IPS-NIHi11 (cell line): ENCODE measurements around the gene PPEF1.
A peak's percentile ranks its signal among the peaks of the same experiment; 100 is the strongest.

ENCODE experiments used
- DNase-seq: peaks from one replicate; pipeline ENCODE4 v3.0.0; 2012; ENCODE audit warnings: mixed read lengths, low spot score

PPEF1 gene, protein sequence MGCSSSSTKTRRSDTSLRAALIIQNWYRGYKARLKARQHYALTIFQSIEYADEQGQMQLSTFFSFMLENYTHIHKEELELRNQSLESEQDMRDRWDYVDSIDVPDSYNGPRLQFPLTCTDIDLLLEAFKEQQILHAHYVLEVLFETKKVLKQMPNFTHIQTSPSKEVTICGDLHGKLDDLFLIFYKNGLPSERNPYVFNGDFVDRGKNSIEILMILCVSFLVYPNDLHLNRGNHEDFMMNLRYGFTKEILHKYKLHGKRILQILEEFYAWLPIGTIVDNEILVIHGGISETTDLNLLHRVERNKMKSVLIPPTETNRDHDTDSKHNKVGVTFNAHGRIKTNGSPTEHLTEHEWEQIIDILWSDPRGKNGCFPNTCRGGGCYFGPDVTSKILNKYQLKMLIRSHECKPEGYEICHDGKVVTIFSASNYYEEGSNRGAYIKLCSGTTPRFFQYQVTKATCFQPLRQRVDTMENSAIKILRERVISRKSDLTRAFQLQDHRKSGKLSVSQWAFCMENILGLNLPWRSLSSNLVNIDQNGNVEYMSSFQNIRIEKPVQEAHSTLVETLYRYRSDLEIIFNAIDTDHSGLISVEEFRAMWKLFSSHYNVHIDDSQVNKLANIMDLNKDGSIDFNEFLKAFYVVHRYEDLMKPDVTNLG

DNA sequence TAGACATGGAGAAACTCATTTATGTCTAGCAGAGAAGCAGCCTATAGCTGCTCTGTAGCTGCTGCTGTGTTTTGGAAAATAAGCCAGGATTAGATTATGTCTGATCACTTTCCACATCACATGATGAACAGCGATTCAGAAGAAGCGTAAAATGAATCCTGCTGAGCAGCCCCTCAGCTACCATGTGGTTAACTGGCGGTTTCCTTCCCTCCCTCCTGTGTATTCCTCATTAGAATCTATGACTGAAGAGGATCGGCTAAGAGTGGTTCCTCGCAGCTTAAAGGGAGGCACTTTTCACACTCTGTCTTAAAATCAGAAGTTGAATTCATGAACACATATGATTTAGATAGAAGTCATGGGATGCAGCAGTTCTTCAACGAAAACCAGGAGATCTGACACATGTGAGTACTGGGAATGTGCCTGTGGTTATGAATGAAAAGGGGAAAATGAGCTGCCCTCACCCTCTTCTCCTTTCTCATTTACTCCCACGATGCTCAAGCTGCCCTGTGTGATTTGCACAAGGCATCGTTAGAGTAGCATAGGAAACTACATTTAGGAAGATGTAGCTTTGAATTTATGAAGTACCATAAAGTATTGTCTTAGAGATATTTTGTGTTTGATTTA lies at the start of gene PPEF1:
Gene PPEF1, plus strand, starts transcription at position 220 of the 624 bp plus-strand sequence. Its CDS starts 136 bp downstream, at position 356.
- no peak for DNase-seq

DNA sequence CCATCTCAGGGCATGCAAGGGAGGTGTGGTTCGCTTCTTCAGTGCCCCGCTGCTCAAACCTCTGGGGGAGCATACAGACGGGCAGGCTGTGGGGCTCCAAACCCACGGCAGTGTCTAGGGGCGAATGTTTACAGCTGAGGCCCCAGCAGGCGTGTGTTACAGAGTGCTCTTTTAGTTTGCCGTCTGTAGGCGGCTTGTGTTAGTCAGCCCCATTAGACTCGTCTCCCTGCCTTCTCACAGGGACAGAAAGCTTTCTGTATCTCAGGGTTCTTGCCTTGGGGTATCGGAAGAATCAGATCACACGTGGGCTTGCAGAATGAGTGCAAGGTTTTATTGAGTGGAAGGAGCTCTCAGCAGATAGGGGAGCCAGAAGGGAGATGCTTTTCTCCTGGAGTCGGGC lies 46.2 kb upstream of the PPEF1 start:
- no peak for DNase-seq

DNA sequence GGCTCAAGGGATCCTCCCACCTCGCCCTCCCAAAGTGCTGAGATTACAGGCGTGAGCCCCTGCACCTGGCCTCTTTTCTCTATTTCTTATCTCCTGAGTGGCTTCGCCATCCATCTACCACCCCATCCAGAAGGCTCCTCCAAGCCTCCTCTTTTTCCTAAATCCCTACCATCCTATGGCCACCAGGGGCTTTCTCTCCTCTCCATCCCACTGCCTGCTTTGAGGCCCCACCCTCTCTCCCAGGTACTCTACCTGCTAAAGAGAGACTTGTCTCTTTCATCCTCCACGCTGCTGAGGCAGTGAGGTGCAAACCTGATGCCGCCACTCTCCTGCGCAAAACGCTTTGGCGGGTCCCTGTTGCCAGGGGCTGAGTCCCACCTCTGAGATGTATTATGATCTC lies 42.5 kb upstream of the PPEF1 start:
- DNase-seq, result peak; percentile 41

DNA sequence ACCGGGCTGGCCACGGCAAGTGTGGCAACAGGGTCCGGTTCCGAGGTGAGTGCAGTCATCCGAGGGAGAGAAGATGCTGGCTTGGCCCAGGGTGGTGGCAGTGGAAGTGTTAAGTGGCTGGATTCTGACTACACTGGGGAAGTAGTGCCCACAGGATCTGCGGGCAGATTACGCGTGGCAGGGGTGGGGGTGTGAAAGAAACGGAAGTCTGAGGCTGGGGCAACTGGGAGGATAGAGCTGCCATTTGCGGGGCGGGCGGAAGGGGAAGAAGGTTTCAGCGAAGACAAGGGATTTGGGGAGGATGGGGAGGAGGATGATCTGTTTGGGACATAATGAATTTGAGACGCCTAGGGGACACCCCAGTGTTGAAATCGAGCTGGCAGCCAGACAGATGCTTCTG lies 40.8 kb upstream of the PPEF1 start:
- DNase-seq, result no peak

DNA sequence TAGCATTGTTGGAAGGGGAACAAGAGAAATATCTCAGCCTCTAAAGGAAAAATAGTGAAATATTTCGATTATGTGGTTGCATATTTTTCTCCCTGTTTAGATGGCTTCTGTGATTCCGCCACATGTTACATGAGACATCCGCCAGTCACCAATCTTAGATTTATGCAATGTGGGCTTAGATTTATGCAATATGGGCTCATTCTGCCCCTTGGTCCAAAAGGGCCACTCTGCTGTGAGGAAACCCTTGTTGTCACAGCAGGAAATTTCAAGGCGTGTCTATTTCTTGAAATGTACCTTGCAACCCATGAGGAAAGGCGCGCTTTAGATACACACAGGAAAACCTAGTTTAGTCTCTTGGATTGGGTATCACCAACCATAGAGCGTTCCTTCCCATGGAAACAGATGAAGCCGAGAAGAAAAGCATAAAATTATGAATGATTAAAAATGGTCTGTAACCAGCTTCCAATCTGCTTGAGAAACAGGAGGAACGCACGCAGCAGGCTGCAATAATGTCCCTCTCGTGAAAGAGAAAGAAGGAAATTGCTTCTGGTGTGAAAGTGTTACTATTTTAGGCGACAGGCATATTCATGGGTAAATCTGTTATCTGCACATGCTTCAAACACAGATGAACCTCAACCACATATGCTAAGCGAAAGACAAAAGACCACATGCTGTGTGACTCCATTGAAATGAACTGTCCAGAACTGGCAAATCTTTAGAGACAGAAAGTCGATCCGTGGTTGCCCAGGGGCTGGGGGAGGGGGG lies 39.2 kb upstream of the PPEF1 start:
- DNase-seq, result no peak

DNA sequence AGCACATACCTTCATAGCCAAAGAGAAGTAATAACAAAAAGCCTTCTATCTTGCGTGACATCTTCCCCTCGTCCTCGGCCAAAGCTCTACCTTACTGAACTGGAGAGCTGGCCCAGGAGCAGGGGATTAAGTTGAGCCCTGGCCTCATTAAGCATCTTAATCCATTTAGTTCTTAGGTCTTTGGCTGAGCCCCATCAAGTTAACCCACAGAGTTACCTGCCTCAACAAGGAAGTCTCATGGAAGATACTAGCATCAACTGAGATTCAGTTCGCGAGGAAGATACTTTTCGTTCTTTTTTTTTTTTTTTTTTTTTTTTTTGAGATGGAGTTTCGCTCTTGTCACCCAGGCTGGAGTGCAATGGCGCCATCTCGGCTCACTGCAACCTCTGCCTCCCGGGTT lies 35.4 kb upstream of the PPEF1 start, which contains the start of gene RS1:
Gene RS1, minus strand, starts transcription at position 101 of the 400 bp plus-strand sequence. Its CDS starts 40 bp downstream, at position 61.
- DNase-seq, result no peak

DNA sequence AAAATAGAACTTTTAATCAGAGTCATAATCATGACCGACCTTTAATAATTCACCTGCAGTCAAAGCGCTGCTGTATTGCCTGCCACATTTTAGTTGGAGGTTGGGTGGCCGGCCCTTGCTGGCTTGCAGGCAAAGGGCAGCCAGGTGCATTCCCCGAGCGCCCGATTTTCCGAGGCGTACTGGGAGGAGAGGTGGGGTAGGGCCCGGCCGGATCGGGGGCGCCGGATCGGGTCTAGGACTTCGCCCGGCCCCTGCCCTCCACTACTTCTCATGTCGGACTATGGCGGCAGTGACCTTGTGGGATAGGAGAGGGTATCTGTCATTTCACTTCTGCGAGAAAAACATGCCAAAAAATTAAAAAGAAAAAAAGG lies 33.0 kb upstream of the PPEF1 start:
- peak; percentile 48 for DNase-seq

DNA sequence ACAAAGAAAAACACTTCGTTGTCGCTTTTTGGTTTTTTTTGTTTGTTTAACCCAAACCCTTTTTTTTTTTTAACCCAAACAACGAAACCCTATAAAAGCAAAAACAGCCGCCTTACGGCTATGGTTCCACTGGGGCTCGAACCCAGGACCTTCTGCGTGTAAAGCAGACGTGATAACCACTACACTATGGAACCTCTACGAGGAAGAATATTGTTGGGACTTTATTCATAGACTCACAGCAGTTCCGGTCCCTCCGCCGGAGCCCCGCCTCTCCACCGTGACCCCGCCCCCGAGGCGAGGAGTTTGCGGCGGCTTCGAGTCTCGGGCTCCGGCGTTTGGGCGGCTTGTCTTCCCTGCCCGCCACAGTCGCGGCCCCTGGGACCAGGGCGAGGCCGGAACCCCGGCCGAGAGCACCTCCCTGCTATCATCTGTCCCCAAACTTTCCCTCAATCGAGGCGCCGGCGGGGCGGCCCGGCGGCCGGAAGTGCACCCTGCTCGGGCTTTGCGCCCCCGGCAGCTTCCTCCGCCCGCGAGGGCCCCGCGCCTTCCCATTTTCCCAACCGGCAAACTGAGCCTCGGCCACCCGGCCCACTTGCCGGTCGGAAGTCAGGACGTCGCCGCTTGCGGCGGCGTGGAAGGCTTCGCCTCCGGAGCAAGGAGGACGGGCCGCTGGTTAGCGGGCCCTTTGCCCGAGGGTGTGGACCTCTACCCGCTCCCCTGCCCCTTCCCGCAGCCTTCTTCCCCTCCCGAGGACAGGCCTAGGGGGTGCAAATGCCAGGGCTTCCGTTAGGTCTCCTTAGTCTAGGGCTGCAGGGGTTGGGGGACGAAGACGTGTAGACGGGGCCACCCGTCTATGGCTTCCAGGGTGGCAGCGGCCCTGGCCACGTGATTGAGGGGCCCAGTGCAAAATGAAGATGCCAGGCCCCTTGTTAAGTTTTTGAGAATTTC lies 32.4 kb upstream of the PPEF1 start:
- peak; percentile 82 for DNase-seq

DNA sequence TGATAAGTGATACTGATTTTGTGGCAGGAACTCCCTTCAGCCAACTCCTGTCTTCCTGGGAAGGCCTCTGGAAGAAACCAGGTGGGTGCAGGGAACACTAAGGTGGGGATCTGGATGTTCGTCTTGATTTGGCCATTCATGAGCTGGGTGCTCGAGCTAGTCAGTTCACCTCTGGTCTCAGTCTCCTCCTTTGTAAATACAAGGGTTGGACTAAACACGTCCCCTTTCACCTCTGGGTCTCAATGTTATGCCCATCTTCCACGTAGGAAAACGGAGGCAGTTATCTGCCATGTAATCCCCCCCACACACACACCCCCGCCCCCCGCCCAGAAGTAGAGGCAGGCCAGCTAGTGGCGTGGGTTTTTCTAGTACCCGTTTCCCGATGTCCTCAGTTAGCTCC lies 31.4 kb upstream of the PPEF1 start:
- no peak for DNase-seq

DNA sequence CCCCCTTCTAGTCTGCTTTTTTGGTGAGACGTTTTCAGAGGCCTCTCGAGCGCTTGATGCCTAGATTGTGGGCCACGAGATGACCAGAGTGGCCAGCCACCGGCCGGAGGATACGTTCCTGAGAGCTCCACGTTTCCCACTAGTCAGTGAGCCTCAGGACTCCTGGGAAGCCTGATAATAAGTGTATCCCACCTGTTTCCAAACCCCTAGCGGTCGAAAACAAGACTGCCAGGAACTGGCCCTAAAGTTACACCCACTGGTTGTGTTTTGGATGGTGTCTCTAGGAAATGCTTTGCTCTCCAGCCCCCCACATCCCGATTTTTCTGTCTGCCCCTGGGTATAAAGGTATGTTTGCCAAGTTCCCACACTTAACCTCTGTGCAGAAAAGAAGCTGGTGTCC lies 31.0 kb upstream of the PPEF1 start:
- DNase-seq, result peak; percentile 44

DNA sequence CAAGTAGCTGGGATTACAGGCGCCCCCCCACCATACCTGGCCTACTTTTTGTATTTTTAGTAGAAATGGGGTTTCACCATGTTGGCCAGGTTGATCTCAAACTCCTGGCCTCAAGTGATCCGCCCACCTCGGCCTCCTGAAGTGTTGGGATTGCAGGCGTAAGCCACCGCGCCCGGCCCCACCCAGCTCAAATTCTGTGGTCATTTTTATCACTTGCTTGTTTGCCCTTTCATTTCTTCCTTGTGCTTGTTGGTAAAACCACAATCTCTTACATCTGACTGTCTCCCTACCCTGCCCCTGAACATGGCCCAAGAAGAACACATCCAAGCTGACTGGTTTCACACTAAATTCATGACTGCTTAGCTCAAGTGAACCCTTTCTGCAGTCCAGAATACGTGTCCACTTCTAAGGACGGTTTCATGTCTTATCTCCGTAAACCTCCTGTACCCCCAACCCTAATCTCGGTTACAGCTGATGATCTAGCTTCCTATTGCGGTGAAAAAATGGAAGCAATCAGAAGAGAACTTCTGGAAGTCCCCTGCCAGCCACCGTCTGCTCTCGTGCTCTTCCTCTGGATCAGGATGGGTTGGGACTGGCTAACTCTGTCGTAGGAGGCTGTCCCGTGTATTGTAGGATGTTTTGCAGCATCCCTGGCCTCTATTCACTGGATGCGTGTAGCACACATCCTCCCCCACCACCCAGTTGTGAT lies 30.1 kb upstream of the PPEF1 start:
- no peak for DNase-seq

DNA sequence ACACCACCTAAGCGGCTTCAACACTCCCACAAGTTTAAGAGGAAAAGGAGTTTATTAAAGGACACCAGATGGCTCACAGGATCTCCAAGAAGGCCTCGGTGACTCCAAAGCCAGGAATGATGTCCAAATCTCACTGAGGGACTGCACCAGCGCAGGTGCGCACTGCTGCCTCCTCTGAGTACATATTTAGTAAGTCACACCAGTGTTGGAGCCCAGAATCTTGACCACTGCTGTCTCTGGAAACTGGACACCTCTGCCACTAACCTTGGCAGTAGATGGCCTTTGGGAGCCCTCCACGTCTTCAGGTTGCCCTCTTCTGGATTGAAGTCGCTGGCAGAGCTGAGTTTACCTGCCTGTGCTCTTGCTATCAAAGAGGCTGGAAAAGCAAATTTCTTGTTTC lies 25.4 kb upstream of the PPEF1 start:
- DNase-seq, result no peak

DNA sequence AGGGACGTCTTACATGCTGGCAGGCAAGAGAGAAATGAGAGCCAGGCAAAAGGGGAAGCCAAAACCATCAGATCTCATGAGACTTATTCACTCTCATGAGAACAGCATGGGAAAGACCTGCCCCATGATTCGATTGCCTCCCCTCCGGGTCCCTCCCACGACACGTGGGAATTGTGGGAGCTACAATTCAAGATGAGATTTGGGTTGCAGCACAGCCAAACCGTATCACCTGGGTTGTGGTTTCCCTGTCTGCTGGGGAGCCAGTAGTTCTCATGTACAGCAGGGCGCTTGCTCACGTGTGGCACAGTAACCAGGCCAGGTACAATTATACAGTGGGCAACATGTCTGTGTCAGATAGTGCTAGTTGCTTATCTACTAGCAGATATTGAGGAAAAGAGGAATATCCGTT lies 24.5 kb upstream of the PPEF1 start:
- no peak for DNase-seq

DNA sequence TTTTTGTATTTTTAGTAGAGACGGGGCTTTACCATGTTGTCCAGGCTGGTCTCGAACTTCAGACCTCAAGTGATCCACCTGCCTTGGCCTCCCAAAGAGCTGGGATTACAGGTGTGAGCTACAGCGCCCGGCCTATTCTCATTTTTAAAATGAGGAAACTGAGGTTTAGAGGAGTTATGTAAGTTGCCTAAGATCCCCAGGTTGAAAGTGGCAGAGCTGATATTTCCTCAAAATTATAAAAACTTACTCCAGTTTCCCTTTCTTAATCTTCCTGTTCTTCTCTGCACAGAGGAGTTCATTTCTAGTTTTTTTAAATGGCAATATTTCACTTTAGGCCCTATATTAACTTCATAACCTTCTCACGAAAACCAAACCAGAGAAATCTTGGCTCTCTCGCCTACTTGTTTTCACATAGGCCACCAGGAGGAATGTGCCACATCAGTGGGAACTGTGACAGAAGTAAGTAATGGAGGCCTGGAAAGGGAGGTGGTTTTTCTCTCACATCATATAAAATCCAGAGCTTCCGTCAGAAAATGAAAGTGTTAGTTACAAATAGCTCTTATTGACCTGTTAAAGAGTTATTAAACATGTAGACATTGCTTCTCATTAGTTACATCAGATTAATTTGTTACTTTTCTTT lies 19.5 kb upstream of the PPEF1 start:
- DNase-seq, result no peak

DNA sequence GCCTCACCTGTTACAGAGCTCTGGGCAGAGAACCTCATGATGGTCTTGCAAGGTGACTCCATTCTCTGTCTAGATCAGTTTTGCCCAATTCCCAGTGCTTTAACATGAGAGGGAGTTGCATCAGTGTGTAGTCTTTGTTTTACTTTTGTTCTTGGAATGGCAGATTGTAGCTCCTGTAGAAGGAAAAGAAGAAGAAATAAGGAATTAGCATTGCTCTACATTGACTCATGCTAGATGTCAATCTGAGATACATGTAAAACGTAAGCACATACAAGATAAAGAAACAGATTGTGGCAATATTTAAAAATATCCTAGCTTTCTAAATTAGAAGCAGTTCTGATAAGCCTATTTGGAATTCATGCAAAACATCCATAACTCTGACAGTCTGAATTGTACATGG lies 16.0 kb upstream of the PPEF1 start:
- no peak for DNase-seq

DNA sequence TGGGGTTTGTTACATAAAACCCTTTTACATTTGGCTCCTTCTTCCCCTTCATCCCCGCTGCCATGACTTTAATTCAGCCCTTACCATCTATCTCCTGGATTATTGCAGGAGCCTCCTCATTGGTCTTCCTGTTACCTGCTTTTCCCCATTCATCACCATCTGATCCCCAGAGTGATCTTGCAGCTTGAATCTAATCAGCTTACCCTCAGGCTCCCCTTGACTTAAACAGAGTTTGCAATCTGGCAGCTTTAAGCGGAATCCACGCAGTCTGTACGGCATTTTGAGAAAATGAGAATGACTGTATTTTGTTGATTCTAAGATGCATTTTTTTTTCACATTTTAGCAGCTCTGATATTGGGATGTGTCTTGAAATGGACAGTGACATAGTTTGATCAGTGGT lies 14.9 kb upstream of the PPEF1 start:
- no peak for DNase-seq

DNA sequence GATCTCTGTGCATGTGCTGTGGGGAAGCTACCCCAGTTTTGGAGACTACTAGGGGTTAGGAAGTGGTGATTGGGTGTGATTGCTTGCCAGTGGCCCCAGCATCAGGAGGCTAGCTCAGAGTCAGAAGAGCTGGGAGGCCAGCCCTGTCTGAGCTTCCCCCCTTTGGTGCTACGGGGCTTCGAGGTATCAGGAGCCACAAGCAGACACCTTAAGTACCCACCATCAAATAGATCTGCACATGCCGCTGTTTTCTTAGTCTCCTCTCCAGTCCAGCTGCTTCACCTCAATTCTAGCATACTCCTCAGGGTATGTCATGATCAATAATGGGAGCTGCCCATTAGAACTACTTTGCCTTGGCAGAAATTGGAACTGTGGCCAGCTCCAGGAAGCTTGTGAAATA lies 10.8 kb upstream of the PPEF1 start:
- no peak for DNase-seq

DNA sequence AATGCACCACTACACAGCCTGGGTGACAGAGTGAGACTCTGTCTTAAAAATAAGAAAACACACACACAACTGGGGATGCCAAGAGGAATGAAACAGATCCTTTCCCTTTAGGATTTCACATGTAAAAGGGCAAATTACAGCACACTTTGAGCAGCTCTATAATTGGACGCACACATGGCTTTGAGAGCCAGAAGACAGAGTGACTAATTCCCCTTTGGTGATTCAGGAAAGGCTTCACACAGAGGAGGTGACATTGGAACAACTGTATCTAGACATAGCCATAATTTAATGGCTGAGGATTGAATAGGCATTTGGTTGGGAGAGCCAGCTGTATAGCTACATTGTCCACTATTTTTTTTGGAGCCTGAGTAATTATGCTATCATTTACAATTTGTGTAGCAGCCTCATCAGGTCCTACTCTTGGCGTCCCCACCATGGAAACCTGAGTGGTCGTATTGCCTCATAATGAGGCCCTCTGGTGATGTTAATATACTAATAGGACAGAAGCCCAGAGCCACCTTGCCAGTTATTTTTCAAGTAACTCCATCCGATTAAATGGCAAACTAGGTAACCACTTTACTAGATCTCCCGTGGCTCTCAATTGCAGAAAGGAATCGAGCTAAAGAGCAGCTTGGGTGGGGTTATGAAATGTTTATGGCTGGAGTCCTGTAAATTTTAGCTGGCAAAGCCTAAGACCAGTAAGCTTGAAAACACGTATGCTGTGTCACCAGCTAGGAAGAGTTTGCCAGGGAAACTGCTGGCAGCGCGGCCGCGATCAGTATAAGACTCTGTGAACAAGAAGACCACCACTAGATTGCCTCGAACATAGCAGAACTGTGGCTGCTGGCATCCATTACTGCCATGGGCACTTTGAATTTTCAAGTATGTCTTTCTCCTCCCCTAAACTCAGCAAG lies 8.5 kb upstream of the PPEF1 start:
- no peak for DNase-seq
